Colon (tissue), 2 donors: ENCODE data around the gene PIK3R6.

Source experiments
- FAIRE-seq: peaks from 2 replicates; lab custom pipeline; 2012; peaks lifted over from hg19 to GRCh38; lab: Jason Lieb, UNC
- donor health status: control.
- donor health status: control.

Gene PIK3R6

GRCh38 chr17:8867361-8867981 lies at the start of gene PIK3R6:
PIK3R6 (minus strand) TSS chr17:8867674; CDS start chr17:8849794, 17,880 bp downstream.
- no peak for FAIRE-seq

DNA sequence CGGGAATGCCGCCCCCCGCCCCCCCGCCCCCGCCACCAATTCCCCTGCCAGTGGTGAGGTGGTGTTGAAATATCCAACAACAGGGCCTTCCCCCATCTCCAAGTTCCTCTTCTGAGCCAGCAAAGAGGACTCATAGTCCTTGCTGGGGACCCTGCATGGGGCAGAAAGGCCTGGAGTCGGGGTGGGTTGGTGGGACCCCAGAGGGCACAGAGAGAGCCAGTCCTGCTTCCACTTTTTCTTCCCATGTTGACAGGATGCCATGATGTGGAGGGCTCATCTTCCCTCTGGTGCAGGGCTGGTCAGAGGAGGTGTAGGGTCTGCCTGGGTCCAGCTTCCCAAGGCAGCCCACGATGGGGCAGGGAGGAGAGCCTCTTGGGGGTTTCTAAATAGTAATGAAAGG lies 49.0 kb upstream of the PIK3R6 start:
- FAIRE-seq: no peak

DNA sequence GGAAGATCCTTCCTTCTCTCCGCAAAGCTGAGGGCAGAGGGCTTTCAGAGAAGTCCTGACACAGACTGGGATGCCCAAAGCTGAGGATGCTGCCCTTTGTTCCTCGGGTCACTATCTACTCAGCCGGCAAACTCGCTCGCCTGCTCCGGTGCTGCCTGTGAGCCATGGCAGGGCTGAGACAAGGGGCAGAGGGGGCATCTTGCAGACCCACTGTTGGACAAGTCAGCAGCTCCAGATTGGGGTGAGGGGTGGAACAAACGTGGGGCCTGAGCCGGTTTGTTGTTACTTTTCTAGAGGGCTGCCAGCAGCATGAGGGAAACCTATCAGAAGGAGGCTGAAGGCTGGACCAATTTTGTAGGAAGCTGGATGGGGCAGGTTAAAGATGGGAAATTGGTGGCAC lies 47.1 kb upstream of the PIK3R6 start:
- no peak for FAIRE-seq

GRCh38 chr17:8913879-8914278 lies 46.4 kb upstream of the PIK3R6 start:
- no peak for FAIRE-seq

DNA sequence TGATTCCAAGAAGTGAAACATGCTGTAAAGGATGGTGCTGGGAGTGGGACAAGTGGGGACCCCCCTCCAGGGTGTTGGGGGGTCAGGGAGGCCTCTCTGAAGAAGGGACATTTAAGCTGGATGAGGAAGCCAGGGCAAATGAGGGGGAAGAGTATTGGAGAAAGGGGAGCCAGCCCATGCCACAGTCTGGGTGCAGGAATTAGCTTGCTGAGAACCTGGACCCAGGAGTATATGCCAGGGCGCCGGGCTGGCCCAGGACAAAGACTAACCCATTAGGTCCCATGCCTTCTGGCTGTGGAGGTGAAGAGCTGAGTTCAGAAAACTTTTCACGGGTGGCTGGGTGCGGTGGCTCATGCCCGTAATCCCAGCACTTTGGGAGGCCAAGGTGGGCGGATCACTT lies 45.6 kb upstream of the PIK3R6 start:
- FAIRE-seq: no peak

GRCh38 chr17:8912084-8912981 lies 44.9 kb upstream of the PIK3R6 start:
- no peak for FAIRE-seq

GRCh38 chr17:8910969-8911604 lies 43.6 kb upstream of the PIK3R6 start:
- FAIRE-seq: no peak

- FAIRE-seq: no peak
These were observed 42.3 kb upstream of the PIK3R6 start for GRCh38 chr17:8909586-8910270.

DNA sequence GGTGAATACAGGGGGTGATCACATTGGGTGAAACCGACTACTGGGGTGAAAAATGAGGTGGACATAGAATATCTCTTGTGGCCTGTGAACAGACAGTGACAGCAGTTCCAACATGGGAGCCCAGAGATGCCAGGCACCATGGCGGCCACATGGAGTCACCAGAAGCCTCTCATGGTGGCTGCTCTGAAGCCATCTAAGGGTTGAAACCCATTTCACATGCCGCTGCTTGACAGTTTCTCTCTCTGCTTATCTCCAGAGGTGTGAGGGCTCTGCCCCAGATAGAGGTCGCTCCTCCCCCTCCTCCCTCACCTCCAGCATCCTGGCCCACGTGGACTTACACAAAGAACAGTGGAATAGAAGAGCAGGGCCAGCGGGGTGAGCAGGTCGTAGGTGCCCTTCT lies 37.9 kb upstream of the PIK3R6 start:
- no peak for FAIRE-seq

DNA sequence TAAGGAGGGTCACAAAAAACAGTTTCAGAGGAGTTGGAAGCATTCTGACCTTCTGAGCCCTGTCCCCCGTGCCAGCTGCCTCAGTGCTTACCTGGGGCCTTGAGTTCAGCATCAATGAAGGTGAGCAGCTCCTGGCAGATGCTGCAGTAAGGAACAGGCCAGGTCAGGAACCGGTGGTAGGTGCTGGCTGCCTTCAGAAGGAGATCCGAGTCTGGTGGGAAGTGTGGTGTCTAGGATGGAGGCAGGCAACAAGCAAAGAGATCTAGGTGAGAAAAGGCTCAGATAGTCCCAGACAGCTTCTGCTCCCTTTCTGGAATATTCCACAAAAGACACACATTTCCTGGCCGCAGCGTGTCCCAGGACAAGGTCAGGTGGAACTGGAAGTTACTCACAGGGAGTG lies 37.2 kb upstream of the PIK3R6 start:
- no peak for FAIRE-seq

- no peak for FAIRE-seq
These were observed 36.7 kb upstream of the PIK3R6 start for GRCh38 chr17:8904201-8904600.

DNA sequence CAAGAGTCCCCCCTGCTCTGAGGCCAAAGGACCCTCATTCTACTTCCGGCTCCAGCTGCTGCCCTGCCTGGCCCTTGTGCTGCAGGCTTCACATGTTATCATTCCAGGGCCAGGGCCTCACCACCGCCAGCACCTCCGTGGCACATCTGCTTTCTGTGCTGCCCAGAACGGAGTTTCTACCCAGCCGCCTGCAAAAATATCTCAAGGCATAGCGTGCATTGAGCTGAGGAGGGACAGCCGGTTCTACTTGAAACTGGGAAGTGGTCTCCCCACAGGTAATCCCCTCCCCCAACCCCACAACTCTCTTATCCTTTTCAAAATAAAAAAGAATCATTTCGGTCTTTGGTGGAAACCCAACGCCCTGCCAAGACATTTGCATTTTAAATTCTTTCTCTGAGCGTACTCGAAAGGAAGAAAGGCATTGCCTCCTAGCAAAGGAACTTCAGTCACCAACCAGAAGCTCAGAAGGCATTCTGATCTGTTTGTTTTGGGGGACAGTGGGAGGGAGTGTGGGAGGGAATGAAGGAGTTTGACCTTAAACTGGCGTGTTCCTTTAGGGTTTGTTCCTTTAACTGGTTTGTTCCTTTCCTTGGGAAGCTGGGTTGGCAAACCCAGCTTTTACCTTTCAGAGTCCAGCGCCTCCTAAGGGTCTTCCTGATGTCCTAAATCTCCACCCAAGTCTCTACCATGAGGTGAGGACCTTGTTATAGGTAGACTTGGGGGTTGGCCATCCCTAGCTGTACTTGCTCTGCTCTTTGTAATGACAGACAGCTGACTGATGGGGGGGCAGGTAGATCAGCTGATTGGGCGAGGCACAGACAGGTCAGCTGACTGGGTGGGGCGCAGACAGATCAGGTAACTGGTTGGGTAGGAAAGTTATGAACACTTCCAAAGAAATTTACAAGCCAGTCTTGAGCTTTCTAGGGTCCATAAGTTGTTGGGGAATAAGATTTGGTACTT lies 33.4 kb upstream of the PIK3R6 start:
- FAIRE-seq: no peak

GRCh38 chr17:8900207-8900606 lies 32.7 kb upstream of the PIK3R6 start:
- no peak for FAIRE-seq

- FAIRE-seq: no peak
These were observed 31.2 kb upstream of the PIK3R6 start for GRCh38 chr17:8898636-8899035.

- no peak for FAIRE-seq
These were observed 30.7 kb upstream of the PIK3R6 start for GRCh38 chr17:8898126-8898525.

GRCh38 chr17:8896641-8897635 lies 29.5 kb upstream of the PIK3R6 start:
- FAIRE-seq: no peak

DNA sequence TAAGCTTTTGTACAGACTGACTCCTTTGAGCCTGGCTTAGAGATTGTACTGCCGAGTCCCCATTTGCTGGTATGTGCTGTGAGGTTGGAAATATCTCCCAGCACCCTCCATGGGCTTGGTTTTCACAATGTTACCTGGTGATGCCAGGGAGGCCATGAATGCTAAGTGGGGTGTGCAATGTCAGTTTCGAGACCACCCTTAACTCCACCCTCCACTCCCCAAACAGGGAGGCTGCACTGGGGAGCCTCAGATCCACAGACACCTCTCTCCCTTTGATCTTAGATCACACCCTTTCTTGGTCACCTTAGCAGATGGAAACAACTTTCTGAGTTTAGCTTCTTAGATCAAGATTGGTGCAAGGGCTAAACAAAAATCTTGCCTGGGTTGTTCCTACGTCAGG lies 28.6 kb upstream of the PIK3R6 start:
- no peak for FAIRE-seq

GRCh38 chr17:8894673-8895578 lies 27.5 kb upstream of the PIK3R6 start:
- peak; percentile 5 for FAIRE-seq

DNA sequence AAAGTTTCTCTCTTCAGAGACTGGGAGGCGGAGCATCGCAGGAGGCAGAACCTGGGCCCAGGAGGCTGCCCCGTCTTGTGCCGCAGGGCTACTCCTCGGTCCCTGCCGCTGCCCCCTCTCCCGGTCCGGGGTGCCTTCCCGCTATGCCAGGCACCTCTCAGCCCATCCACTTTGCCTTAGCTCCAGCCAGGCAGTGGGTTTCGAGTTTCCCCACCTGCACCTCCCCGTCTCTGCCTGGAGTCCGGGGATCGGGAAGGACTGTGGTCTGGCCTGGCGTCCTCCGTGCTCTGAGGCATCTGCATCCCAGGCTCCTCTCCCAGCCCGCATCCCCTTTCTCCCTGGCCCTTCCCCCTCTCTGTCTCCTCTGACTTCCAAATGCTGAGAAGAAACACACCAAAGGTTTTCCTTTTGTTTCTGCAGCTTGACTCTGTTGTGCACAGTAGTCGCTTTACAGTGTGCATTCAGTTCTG lies 26.8 kb upstream of the PIK3R6 start:
- FAIRE-seq: no peak
